GM10248 (cell line): ENCODE data around the gene TOM1L2.

Experiments used
- CTCF ChIA-PET: fragments of 300-600 bp; sonication (Branson Sonifier 250); formaldehyde crosslinking; extraction: SDS; loops from one replicate; lab custom pipeline; 2021; ENCODE audit warnings: antibody characterized with exemption; lab: Yijun Ruan, JAX
- POLR2A ChIA-PET: fragments of 350-650 bp; sonication (Branson Sonifier 250); formaldehyde crosslinking; extraction: SDS; loops from one replicate; lab custom pipeline; 2020; ENCODE audit warnings: antibody characterized with exemption; lab: Yijun Ruan, JAX
- DNase-seq: peaks from one replicate; pipeline ENCODE4 v3.0.0; 2012; ENCODE audit errors: extremely low spot score
- CTCF ChIP-seq: IDR thresholded peaks from 2 replicates; pipeline ENCODE4 v1.5.1; 2012; ENCODE audit warnings: mild to moderate bottlenecking, low read depth; ENCODE audit errors: extremely low read depth, missing control alignments, control extremely low read depth

Gene TOM1L2

DNA sequence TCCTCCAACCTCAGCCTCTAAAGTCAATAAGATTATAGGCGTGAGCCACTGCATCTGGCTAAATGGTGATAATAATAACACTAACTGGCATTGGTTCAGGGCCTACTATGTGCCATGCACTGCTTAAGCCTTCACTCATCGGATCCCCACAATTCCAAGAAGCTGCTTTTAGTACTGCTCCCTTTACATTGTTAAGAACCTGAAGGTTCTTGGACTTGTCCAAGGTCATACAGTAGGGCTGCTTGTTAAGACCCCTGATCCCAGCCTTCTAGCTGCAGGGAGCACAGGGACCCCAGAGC lies 142.0 kb downstream of the TOM1L2 start:
- no peak for DNase-seq
- ChIA-PET POLR2A (no interaction called here), CTCF (interaction anchor here (1.0 to 2.3 kb wide), 4 partner anchors 8 to 19 kb away, joined by 3 to 8 read pairs (median 4); no protein-coding TSS in a partner anchor)
- TF ChIP-seq CTCF = no peak

- ChIA-PET POLR2A (interaction anchor here (0.6 to 3.2 kb wide), 3 partner anchors 8 to 846 kb away, joined by 3 to 24 read pairs (median 15); partner anchors contain the start of gene SREBF1), CTCF (interaction anchor here (0.8 to 2.0 kb wide), 4 partner anchors 13 to 21 kb away, joined by 3 to 11 read pairs (median 4); no protein-coding TSS in a partner anchor)
- no peak for DNase-seq
- no peak for TF ChIP-seq CTCF
Observed at GRCh38 chr17:17827826-17828621, 144.2 kb downstream of the TOM1L2 start.

DNA sequence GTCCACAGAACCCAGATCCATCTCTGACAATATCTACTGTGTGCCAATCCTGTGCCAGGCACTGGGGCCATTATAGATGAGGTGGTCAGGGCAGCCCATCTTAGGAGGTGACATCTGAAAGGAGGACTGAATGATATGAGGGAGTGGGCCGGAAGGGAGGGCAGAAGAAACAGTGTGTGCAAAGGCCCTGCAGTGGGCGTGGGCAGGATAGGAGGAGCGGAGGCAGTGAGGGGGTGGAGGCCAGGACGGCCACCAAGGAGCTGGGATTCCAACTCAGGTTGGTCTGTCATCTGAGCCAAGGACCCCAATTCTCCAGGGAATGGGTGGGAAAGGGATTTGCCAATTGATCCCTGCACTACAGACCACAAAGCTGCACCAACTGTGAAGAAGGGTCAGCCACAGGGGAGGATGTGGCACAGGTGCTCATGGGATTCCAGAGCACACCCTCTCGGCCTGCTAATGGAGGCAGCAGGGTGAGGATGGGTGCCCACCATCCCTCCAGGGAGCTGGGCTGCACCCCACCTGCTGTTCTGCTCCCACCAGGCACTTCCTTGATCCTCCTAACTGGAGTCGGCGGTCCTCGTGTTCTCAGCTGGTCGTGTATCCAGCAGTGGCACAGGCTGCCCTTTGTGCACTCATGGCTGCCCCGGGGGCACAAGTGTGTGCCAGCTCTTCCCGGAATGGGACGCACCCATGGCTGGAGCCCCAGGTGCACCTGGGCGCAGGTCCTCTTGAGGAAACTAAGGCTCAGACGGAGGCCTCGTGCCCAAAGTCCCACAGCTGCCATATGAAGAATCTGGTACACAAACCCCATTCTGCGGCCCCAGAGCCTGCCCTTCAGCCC lies 145.0 kb downstream of the TOM1L2 start:
- ChIA-PET POLR2A (interaction anchor here (0.6 to 3.2 kb wide), 4 partner anchors 9 to 847 kb away, joined by 3 to 24 read pairs (median 9); partner anchors contain the start of gene SREBF1), CTCF (interaction anchor here (1.2 to 2.0 kb wide), 5 partner anchors 12 to 33 kb away, joined by 3 to 11 read pairs (median 4); no protein-coding TSS in a partner anchor)
- no peak for DNase-seq
- TF ChIP-seq CTCF = no peak

DNA sequence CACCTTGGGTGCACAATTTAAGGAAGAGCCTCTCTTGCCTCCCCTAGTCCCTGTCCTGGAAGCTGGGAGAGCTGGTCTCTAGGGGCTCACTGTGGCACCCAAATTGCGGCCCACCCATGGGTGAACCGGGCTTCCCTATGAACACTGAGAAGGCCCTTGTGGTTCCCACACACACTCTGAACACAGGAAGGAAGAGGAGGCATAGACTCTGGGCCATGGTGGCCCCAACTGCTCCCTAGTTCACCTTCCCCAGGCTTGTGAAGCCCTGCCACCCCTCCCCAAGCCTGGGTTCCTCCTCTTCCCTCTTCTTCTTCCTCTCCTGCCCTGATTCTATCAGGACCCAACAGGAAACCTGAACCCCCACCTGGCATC lies 145.9 kb downstream of the TOM1L2 start:
- ChIA-PET CTCF (interaction anchor here (1.3 to 2.0 kb wide), 3 partner anchors 15 to 33 kb away, joined by 3 to 6 read pairs (median 4); no protein-coding TSS in a partner anchor), POLR2A (interaction anchor here (3.2 kb wide), 1 partner anchor 10 kb away, joined by 24 read pairs; the partner anchor contains the start of gene SREBF1)
- no peak for DNase-seq
- no peak for TF ChIP-seq CTCF

DNA sequence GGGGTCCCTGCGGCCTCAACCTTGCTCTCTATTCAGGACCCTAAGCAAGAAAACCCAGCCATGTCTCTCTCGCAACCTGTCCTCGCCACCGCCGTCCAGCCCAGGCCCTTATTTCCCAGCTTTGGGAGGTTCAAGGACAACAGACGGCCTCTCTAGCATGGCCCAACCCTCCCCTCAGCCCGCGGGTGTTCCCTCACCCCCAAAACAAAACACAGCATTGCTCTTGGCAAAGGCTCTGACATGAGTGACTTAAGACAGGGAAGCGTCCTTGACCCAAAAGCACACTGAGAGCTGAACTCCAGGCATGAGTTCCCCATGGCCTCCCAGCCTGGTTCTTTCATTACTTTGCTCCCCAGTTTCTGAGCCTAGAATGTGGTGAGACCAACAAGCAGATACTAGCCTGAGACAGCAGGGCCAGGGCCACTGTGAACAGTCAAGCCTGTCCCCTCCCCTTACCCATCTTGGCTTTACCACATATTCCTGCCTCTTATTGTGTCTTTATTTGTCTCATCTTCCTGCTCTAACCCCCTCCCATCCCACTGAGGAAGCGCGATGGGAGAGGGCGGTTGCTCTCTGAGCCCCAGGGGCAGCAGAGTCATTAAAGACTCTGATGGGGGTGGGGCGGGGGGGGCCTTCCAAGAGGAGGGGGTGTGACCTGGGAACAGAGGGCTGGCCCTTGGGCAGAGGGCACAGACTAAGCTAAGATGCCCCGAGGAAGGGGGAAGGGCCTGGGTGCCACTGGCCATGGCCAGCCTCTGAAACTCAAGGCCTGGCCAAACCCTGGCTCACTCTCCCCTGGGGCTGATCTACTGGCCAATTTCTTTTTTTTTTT lies 147.2 kb downstream of the TOM1L2 start:
- TF ChIP-seq CTCF = no peak
- no peak for DNase-seq
- POLR2A ChIA-PET = no interaction called here
- CTCF ChIA-PET = interaction anchor here (1.0 to 1.5 kb wide), 3 partner anchors 11 to 24 kb away, joined by 3 to 5 read pairs (median 4); no protein-coding TSS in a partner anchor
